Endothelial cell of umbilical vein (primary cell): ENCODE measurements around the gene EQTN. TPM values are rescaled to one million over a fixed set of nuclear protein-coding genes. Genes with fewer than 3 reads are reported as not detected.

Experiments used
- BruUV-seq: library from RNA; stranded (reverse); fragments of 400-500 nt; replicated peaks from 2 replicates; lab custom pipeline; 2021; lab: Mats Ljungman, UMichigan
- CTCF ChIA-PET: fragments of 300-600, 350-600 bp; sonication (Branson Sonifier 250); formaldehyde crosslinking; loops from one replicate; lab custom pipeline; 2021; ENCODE audit warnings: antibody characterized with exemption, inconsistent platforms; lab: Charles Lee
- POLR2A ChIA-PET: fragments of 300-600, 350-600 bp; sonication (Branson Sonifier 250); formaldehyde crosslinking; loops from one replicate; lab custom pipeline; 2021; ENCODE audit warnings: antibody characterized with exemption, inconsistent platforms; lab: Charles Lee
- DNase-seq: peaks from one replicate; pipeline ENCODE4 v3.0.0-alpha.2; 2011; ENCODE audit warnings: low read depth, low spot score
- FAIRE-seq: peaks from 2 replicates; lab custom pipeline; 2011; peaks lifted over from hg19 to GRCh38; lab: Jason Lieb, UNC
- H2AFZ ChIP-seq: 2 replicates; pipeline ENCODE4 v1.6.0; 2012; ENCODE audit warnings: low read depth, low read length, control low read depth, inconsistent platforms
- H3K27ac ChIP-seq: 2 replicates; pipeline ENCODE4 v1.5.1; 2011; ENCODE audit warnings: low read depth, mild to moderate bottlenecking, control low read depth, low read length, moderate library complexity; ENCODE audit not compliant: insufficient read depth
- H3K27me3 ChIP-seq, 2 experiments: 2 replicates each; pipeline versions ENCODE4 v1.6.0 to v1.6.1; 2011; ENCODE audit warnings: low read length in 2 of 2, mixed read lengths in 1 of 2; ENCODE audit not compliant: control insufficient read depth in 2 of 2, insufficient read depth in 2 of 2
- H3K36me3 ChIP-seq, 2 experiments: 2 replicates in 1 of 2; 3 replicates in 1 of 2; pipeline ENCODE4 v1.5.1; 2011; ENCODE audit warnings: low read length in 2 of 2, mild to moderate bottlenecking in 1 of 2, moderate library complexity in 1 of 2; ENCODE audit not compliant: control insufficient read depth in 2 of 2, insufficient read depth in 2 of 2; ENCODE audit errors: extremely low read depth in 1 of 2
- H3K4me1 ChIP-seq: 3 replicates; pipeline ENCODE4 v1.5.1; 2011; ENCODE audit warnings: mild to moderate bottlenecking, low read length; ENCODE audit not compliant: control insufficient read depth, insufficient read depth; ENCODE audit errors: extremely low read depth
- H3K4me2 ChIP-seq: 2 replicates; pipeline ENCODE4 v1.6.1; 2011; ENCODE audit warnings: low read length, control low read depth, mixed read lengths; ENCODE audit not compliant: insufficient read depth
- H3K4me3 ChIP-seq, 3 experiments: fragments of 200-600 bp in 1 of 3; sonication (generic), shearing (Covaris generic) in 1 of 3; replicated peaks in 1 of 3; 2 replicates each; pipeline ENCODE4 v1.5.1; 2011 to 2016; ENCODE audit warnings: control low read depth in 3 of 3, low read length in 3 of 3, mild to moderate bottlenecking in 2 of 3, inconsistent platforms in 1 of 3, low read depth in 1 of 3, moderate library complexity in 1 of 3; ENCODE audit not compliant: insufficient read depth in 1 of 3
- H3K79me2 ChIP-seq: 2 replicates; pipeline ENCODE4 v1.6.0; 2012; ENCODE audit warnings: low read length, inconsistent platforms; ENCODE audit not compliant: control insufficient read depth, insufficient read depth
- H3K9ac ChIP-seq: replicated peaks from 2 replicates; pipeline ENCODE3; 2011; ENCODE audit warnings: low read length, control low read depth; ENCODE audit not compliant: insufficient read depth; ENCODE audit errors: extremely low read depth
- H3K9me1 ChIP-seq: replicated peaks from 3 replicates; pipeline ENCODE4 v1.6.0; 2011; ENCODE audit warnings: mild to moderate bottlenecking, low read length; ENCODE audit not compliant: control insufficient read depth, insufficient read depth; ENCODE audit errors: extremely low read depth
- H3K9me3 ChIP-seq: replicated peaks from 2 replicates; pipeline ENCODE4 v1.5.1; 2012; ENCODE audit warnings: low read length, inconsistent platforms; ENCODE audit not compliant: control insufficient read depth, insufficient read depth
- H4K20me1 ChIP-seq: replicated peaks from 2 replicates; pipeline ENCODE3; 2011; ENCODE audit warnings: mild to moderate bottlenecking, low read length; ENCODE audit not compliant: control insufficient read depth, insufficient read depth; ENCODE audit errors: extremely low read depth
- EZH2 ChIP-seq: IDR thresholded peaks from 2 replicates; pipeline ENCODE4 v1.6.1; 2012; ENCODE audit warnings: borderline replicate concordance, low read depth, mild to moderate bottlenecking, moderate library complexity, low read length, inconsistent platforms; ENCODE audit not compliant: severe bottlenecking
- FOS ChIP-seq: IDR thresholded peaks from 2 replicates; pipeline ENCODE4 v1.6.1; 2011; ENCODE audit warnings: mild to moderate bottlenecking, low read length, moderate library complexity, borderline replicate concordance; ENCODE audit not compliant: insufficient read depth
- MAX ChIP-seq: IDR thresholded peaks from 2 replicates; pipeline ENCODE4 v1.6.1; 2011; ENCODE audit not compliant: insufficient read depth, insufficient read length
- POLR2A ChIP-seq: IDR thresholded peaks from 2 replicates; pipeline ENCODE4 v1.6.1; 2012; ENCODE audit warnings: low read depth, mild to moderate bottlenecking, control low read depth, low read length
- dilution Hi-C: fragments of 300-500 bp; cut with MboI; formaldehyde crosslinking; loops from one replicate; pipeline ENCODE4 v1.15.0; 2019; ENCODE audit warnings: low sequenced_read_pairs; ENCODE audit not compliant: extremely low pct_ligation_motif_present
- intact Hi-C: fragments of 100-400 bp; cut with micrococcal nuclease; formaldehyde crosslinking; loops from one replicate; pipeline ENCODE4 v1.10.0; 2022
- polyA plus RNA-seq, 4 experiments: library from polyadenylated mRNA; depleted of rRNA in 3 of 4; stranded (reverse) in 3 of 4; unstranded in 1 of 4; fragments of >200 nt; gene quantifications; 2 replicates each; pipeline versions ENCODE4 v1.2.1 to v1.2.3, GENCODE V29; 2011 to 2012; ENCODE audit warnings: missing spikeins in 1 of 4
- total RNA-seq: library from RNA; stranded (reverse); gene quantifications from 2 replicates; pipeline ENCODE4 v1.2.3, GENCODE V29; 2021

EQTN gene
- total and polyA plus RNA-seq, 2 donors (not counting 3 experiments of a cell fraction or from before 2014, with no cell fraction given): not detected

GRCh38 chr9:27340285-27340674 is 43.3 kb upstream of the EQTN start:
- intact Hi-C loops (no loop called here), dilution Hi-C loops (loop anchor here (25.0 kb wide), 1 partner anchor 172 kb away; the partner anchor contains the start of gene IFNK)
- H3K4me1 ChIP-seq: no peaks in the 10 kb centered on the region
- no peaks in the 10 kb centered on the region for H3K9me3 ChIP-seq
- no TSS peak for BruUV-seq
- no peak overlapping the region for H3K9ac ChIP-seq
- no peaks in the 10 kb centered on the region for H4K20me1 ChIP-seq
- no peaks in the 10 kb centered on the region for H3K36me3 ChIP-seq
- H3K4me3 ChIP-seq: no peak overlapping the region
- FAIRE-seq (no peak), DNase-seq (no peak)
- H3K79me2 ChIP-seq: no peaks in the 10 kb centered on the region
- H3K27me3 ChIP-seq: peaks cover 2 to 7% of the 10 kb centered on the region in 2 experiments
- TF ChIP-seq EZH2: no peak
- no peak for TF ChIP-seq POLR2A
- TF ChIP-seq MAX: no peak
- no peak for TF ChIP-seq FOS
- no peak overlapping the region for H3K27ac ChIP-seq
- ChIA-PET POLR2A (no interaction called here), CTCF (no interaction called here)
- H2AFZ ChIP-seq: no peak overlapping the region
- no peak overlapping the region for H3K4me2 ChIP-seq
- no peaks in the 10 kb centered on the region for H3K9me1 ChIP-seq

GRCh38 chr9:27339661-27340284 is 42.8 kb upstream of the EQTN start:
- DNase-seq (no peak), FAIRE-seq (no peak)
- dilution Hi-C loops (loop anchor here (25.0 kb wide), 1 partner anchor 173 kb away; the partner anchor contains the start of gene IFNK), intact Hi-C loops (loop anchor here (10.0 kb wide), 1 partner anchor 385 kb away; no protein-coding TSS in a partner anchor)
- no peaks in the 10 kb centered on the region for H3K79me2 ChIP-seq
- H3K4me3 ChIP-seq: no peak overlapping the region
- H3K9me3 ChIP-seq: no peaks in the 10 kb centered on the region
- no peak overlapping the region for H3K4me2 ChIP-seq
- H2AFZ ChIP-seq: no peak overlapping the region
- no peaks in the 10 kb centered on the region for H3K9me1 ChIP-seq
- ChIA-PET POLR2A (no interaction called here), CTCF (no interaction called here)
- H3K36me3 ChIP-seq: no peaks in the 10 kb centered on the region
- H3K9ac ChIP-seq: no peak overlapping the region
- TF ChIP-seq MAX: no peak
- BruUV-seq: no TSS peak
- no peak overlapping the region for H3K27ac ChIP-seq
- H3K27me3 ChIP-seq: peaks cover 2 to 7% of the 10 kb centered on the region in 2 experiments
- no peaks in the 10 kb centered on the region for H4K20me1 ChIP-seq
- H3K4me1 ChIP-seq: no peaks in the 10 kb centered on the region
